HG03066 (cell line): ENCODE data around the gene MYO16.

Experiments
- ATAC-seq: cut with Tn5 transposase; IDR thresholded peaks from one replicate; pipeline ENCODE4 v1.9.1; 2021; ENCODE audit warnings: low read depth; ENCODE audit not compliant: unreplicated experiment

The MYO16 gene

DNA sequence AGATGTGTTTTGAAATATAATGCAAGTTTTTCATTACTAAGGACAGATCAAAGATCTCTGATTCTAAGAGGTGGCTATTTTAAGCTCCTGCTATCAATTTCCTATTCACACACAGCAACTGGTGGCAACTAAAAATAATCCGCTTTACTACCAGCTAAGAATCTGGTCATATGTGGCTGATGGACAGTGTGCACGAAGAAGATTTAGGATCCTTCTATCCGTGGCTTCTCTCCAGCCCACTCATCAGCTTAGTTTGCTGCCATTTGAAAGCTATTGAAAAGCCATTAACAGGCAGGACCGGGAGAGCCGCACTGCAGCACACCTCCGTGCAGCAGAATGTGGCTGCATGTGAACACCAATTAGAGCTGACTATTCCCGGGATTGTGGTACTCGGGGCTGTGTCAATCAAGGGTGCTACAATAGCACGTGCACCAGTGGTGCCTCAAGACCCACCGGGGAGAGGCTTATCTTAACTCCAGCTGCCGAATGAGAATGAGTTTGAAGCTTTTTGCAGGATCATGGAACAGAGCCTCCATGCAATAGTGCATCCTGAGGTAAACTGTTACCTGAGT, at the start of gene MYO16:
Gene MYO16, plus strand, starts transcription at position 431 of the 572 bp plus-strand sequence. CDS start 234 bp downstream, outside the sequence.
- ATAC-seq: no peak

DNA sequence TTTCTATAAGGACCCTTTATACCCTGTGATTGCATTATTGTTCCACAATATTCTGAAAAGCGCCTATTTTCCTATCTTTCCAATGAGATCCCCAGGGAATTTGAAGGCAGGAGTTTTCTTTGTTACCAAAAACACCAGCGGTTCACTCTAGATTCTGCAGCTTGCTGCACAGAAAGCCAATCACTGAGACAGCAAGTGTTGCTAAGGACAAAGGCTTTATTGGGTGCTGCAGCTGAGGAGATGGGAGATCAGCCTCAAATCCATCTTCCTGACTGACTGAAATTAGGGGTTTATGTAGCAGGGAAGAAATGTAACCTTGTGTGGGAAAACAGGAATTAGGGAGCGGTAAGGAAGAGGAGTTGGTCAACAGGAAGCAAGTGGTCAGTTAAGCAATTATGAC, 42.6 kb upstream of the MYO16 start:
- no peak for ATAC-seq

DNA sequence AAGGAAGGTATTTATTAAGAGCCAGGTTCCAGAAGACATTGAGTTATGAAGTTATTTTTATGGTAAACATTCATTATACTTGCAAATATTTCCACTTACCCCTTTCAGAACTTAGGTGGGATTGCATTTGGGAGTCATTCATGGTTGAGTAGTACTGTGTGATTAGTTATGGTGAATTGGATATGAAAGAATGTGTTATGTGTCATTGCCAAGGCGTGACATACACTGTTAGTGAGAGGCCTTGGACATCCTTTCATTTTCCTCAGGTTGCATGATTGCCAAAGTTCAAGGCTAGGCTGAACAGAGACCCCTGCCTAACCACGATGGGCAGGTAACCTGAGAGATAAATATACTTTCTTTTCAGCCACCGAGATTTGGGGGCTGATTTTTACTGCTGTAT, 40.9 kb upstream of the MYO16 start:
- no peak for ATAC-seq

DNA sequence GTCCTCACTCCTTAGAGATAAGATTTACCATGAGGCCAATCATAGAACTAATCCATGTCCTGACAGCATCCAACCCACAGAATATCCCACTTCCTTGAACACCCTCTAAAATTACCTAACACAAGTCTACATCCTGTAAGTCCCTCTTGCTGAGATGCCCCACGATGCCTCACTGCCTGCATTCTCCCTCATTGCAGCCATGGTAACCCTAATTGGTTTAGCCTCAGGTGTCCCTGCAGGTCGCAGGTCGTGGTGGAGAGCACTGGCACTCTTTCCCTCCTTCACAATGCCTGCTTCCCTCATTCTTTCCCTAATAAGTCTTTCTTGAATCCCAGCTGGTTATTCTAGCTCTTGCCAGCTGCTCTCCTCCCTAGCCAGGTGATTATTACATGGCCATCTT, 35.3 kb upstream of the MYO16 start:
- no peak for ATAC-seq

- no peak for ATAC-seq
These were observed 33.8 kb upstream of the MYO16 start for GRCh38 chr13:108595436-108596274.

GRCh38 chr13:108597943-108598342, 31.5 kb upstream of the MYO16 start:
- ATAC-seq: no peak

GRCh38 chr13:108606424-108606823, 23.0 kb upstream of the MYO16 start:
- ATAC-seq: no peak

- no peak for ATAC-seq
These were observed 20.1 kb upstream of the MYO16 start for GRCh38 chr13:108609353-108609752.

GRCh38 chr13:108610507-108610906, 18.9 kb upstream of the MYO16 start:
- ATAC-seq: no peak

- no peak for ATAC-seq
These were observed 14.2 kb upstream of the MYO16 start for GRCh38 chr13:108615241-108615640.

GRCh38 chr13:108618233-108618632, 11.2 kb upstream of the MYO16 start:
- no peak for ATAC-seq

DNA sequence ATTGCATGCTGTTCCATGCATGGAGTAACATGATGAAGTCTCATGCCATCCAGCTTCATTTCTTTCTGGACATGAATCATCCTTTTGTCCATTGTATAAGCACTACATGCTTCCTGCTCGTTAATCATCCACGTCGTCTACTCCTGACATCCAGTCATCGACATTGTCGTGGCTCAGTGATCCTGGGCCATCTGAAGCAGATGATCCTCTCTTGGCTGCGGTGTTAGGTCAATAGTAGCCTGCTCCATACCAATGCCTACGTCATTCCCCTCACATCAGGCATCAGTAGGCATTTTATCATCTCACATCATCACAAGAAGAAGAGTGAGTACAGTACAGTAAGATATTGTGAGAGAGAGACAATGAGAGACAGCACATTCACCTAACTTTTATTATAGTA, 7.9 kb upstream of the MYO16 start:
- ATAC-seq: no peak

DNA sequence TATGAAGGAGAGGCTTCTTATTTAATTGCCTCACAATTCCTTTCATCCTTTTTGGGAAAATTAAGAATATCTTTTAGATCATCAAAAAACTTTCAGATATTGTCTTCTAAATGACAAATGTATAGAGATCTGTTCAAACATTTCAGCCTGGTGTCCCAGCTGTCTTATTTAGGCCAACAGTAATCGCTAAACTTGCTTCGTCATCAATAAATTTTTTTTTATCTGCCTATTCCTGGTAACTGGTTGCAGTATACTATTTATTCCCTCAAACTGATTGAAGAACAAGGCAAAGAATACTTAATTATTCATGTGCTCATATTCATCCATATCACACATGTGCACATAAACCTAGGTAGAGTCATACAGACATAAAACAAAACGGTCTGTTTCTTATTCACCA, 5.3 kb upstream of the MYO16 start:
- no peak for ATAC-seq

- ATAC-seq: no peak
These were observed 4.4 kb upstream of the MYO16 start for GRCh38 chr13:108624979-108625378.

DNA sequence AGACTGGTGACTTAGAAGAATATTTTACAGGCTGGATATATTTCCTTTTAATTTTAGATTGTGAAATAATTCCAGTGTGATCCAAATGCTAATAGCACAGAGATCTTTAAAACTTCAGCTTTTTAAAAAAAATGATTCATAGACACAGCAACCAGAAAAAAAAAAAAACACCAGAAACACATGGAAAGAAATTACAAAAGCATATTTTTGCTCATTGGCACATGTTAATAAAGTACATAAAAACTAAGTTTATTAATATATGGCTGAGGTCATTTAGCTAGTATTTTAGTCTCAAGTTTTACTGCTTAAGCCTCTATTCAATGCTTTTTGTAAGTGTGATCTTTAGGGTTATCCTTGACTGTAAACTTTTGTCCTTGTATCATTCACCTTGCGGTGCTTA, 577 bp downstream of the MYO16 start:
- ATAC-seq: no peak

GRCh38 chr13:108632649-108633167, 3.3 kb downstream of the MYO16 start:
- no peak for ATAC-seq

GRCh38 chr13:108638901-108639300, 9.5 kb downstream of the MYO16 start:
- ATAC-seq: no peak

DNA sequence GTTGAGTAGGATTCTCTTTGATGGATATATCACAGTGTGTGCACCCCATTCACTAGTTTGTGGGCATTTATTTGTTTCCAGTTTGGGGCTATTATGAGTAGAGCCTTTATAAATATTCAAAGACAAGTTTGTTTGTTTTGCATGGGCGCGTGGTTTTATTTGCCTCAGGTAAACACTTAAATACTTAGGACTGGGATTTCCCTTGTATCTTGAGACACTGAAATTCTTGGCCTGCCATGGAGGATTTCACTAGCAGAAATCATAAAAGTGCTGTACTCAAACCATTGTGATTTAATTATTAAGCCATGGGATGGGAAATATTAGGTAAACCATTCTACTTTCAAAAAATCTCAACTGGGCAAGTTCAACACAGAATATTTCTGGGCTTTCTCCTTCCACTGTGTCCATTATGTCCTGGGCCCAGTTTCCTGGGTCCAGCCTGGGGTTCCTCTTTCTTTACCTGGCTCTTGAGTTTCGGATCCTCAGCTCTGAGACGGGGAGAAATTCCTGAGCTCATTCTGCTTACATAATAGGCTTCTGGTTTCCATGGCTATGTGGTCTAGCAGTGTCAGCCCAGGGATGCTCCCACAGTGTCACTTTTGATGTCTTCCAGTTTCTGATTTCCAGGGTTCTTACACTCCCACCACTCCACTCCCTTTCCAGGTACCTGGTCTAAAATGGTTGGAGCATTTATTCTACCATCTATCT, 14.4 kb downstream of the MYO16 start:
- ATAC-seq: no peak

DNA sequence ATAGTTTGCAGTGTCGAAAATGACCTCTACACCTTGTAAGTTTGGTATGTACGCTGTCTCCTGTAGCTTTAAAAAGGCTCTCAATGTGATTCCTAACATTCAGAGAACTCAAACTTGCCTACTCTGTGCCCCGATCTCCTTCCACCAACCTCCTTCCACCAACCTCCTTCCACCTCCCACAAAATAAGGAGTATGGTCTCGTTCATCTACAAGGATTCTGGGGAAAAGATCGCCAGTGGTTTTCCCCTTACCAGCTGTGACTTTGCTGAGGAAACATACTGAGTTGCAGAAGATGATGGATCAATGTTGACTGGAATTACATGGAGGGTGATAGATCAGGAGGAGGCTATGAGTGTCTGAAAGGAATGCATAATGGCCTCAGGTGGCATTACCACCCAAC, 16.0 kb downstream of the MYO16 start:
- ATAC-seq: no peak

DNA sequence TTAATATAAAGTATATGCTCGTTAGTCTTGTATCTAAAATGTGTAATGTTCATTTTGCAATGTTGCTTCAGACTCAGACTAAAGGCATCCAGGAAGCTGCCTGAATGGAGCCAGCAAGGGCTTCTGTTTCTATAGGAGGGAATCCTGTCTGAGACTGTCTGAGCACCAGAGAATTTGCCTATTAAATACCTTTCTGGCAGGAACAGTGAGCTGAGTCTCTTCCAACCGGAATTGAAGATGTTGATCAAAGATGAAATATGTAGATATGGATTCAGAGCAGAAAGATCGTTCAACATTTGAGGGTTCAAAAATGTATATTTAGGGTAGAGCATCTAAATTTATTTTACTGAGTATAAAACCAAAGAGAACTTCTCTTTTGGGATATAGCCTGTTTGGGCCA, 20.9 kb downstream of the MYO16 start:
- ATAC-seq: no peak

DNA sequence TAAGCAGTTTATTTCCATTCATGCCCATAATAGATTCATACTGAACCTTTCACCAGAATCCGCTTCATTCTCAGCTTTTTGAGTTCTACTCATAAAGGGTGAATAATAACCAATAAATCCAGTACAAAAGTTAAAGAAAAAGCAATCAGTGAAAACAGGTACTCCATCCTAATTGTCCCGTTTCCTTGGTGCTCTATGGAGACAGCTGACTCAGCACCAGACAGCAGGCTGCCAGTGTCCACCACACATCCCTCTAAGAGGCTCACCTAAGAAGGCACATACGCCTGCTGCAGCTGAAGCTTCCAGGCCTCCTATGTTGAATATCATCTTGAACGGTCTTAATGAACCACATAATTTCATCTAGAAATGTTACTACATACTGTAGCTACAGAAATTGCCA, 27.3 kb downstream of the MYO16 start:
- ATAC-seq: no peak
